ENCODE data around the gene ARHGAP28.

The ARHGAP28 gene

DNA sequence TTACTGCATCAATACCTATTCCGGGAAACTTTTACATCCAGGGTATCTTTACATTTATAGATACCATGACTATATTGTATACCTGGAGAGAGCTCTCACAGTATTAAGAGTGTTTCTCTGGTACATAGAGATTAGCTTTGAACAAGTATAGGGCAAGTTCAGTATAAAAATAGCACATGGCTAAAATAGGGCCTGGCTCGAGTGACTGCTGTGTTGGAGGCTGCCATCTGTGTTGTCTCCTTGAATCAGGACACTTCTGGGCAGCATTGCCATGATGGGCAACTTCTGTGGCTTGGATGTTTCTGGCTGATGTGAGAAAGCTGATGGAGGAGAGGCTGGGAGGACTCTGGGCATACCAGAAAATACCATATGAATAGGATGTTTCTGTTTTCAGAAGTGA is 18.7 kb downstream of the ARHGAP28 start:
- DNase-seq: no peak
- WGBS: 80% methylated on average over 1 of the region's 2 CpGs
- H2BK120ac ChIP-seq (ENCODE audit: low read depth, low read length): no peak overlapping the region

GRCh38 chr18:6750411-6750810 is 20.9 kb downstream of the ARHGAP28 start:
- Histone ChIP-seq H3K18ac (ENCODE audit: low read depth in 1 of 2, low read length in 2 of 2) (no peak overlapping the region), H3K4me3 (ENCODE audit: insufficient read depth in 1 of 2, low read depth in 1 of 2, low read length in 2 of 2) (no peak overlapping the region), H2AK5ac (ENCODE audit: low read length, severe bottlenecking) (peak overlapping the region; percentile 95), H2BK12ac (ENCODE audit: low read length in 2 of 2) (no peak overlapping the region), H3K27ac (ENCODE audit: low read length, poor library complexity, severe bottlenecking) (no peak overlapping the region), H3K4ac (ENCODE audit: low read depth in 1 of 2, low read length in 2 of 2) (no peak overlapping the region), H4K91ac (ENCODE audit: low read length) (no peak overlapping the region), H3K79me1 (replicated peaks; ENCODE audit: low read length, poor library complexity, severe bottlenecking) (peaks cover 3% of the 10 kb centered on the region), H2AFZ (ENCODE audit: low read depth, low read length) (no peak overlapping the region), H3K4me1 (ENCODE audit: control insufficient read depth, insufficient read depth, low read depth, low read length) (peaks cover 10% of the 10 kb centered on the region), H3K9me3 (ENCODE audit: control insufficient read depth, low read length) (peaks cover 8% of the 10 kb centered on the region), H4K8ac (ENCODE audit: low read length) (no peak overlapping the region), H2BK120ac (ENCODE audit: low read depth, low read length) (no peak overlapping the region), H3K14ac (ENCODE audit: low read length in 2 of 2) (no peak overlapping the region), H3K27me3 (ENCODE audit: control insufficient read depth in 1 of 2, insufficient read depth in 1 of 2, low read length in 2 of 2) (no peaks in the 10 kb centered on the region), H3K36me3 (ENCODE audit: control insufficient read depth in 1 of 2, insufficient read depth in 2 of 2, low read depth in 1 of 2, low read length in 2 of 2) (no peaks in the 10 kb centered on the region), H3K23ac (ENCODE audit: low read length in 2 of 2) (no peak overlapping the region), H3K9ac (ENCODE audit: low read length) (peak overlapping the region; percentile 74), H3K4me2 (ENCODE audit: low read length, poor library complexity, severe bottlenecking) (no peak overlapping the region), H2BK15ac (ENCODE audit: low read depth, poor library complexity, severe bottlenecking) (no peak overlapping the region), H2BK5ac (ENCODE audit: low read depth, low read length, poor library complexity, severe bottlenecking) (no peak overlapping the region)
- no peak for DNase-seq
- WGBS: 100% methylated on average over 1 of the region's 1 CpG

More for the DNA sequence above, 18.7 kb downstream of the ARHGAP28 start:
- Histone ChIP-seq H2BK12ac (ENCODE audit: low read length in 2 of 2) (no peak overlapping the region), H3K4me3 (ENCODE audit: insufficient read depth in 1 of 2, low read depth in 1 of 2, low read length in 2 of 2) (no peak overlapping the region), H3K4me2 (ENCODE audit: low read length, poor library complexity, severe bottlenecking) (no peak overlapping the region), H3K79me1 (replicated peaks; ENCODE audit: low read length, poor library complexity, severe bottlenecking) (peaks cover 3% of the 10 kb centered on the region), H2AK5ac (ENCODE audit: low read length, severe bottlenecking) (peak overlapping the region; percentile 19), H2BK5ac (ENCODE audit: low read depth, low read length, poor library complexity, severe bottlenecking) (no peak overlapping the region), H3K9ac (ENCODE audit: low read length) (no peak overlapping the region), H3K27me3 (ENCODE audit: control insufficient read depth in 1 of 2, insufficient read depth in 1 of 2, low read length in 2 of 2) (no peaks in the 10 kb centered on the region), H4K91ac (ENCODE audit: low read length) (no peak overlapping the region), H3K4ac (ENCODE audit: low read depth in 1 of 2, low read length in 2 of 2) (no peak overlapping the region), H3K18ac (ENCODE audit: low read depth in 1 of 2, low read length in 2 of 2) (peak overlapping the region in 1 of 2 experiments; percentile 37), H4K8ac (ENCODE audit: low read length) (no peak overlapping the region), H3K9me3 (ENCODE audit: control insufficient read depth, low read length) (peaks cover 8% of the 10 kb centered on the region), H3K14ac (ENCODE audit: low read length in 2 of 2) (no peak overlapping the region), H3K36me3 (ENCODE audit: control insufficient read depth in 1 of 2, insufficient read depth in 2 of 2, low read depth in 1 of 2, low read length in 2 of 2) (no peaks in the 10 kb centered on the region), H3K4me1 (ENCODE audit: control insufficient read depth, insufficient read depth, low read depth, low read length) (peaks cover 10% of the 10 kb centered on the region), H3K23ac (ENCODE audit: low read length in 2 of 2) (no peak overlapping the region), H2AFZ (ENCODE audit: low read depth, low read length) (no peak overlapping the region), H3K27ac (ENCODE audit: low read length, poor library complexity, severe bottlenecking) (peak overlapping the region; percentile 61), H2BK15ac (ENCODE audit: low read depth, poor library complexity, severe bottlenecking) (no peak overlapping the region)

DNA sequence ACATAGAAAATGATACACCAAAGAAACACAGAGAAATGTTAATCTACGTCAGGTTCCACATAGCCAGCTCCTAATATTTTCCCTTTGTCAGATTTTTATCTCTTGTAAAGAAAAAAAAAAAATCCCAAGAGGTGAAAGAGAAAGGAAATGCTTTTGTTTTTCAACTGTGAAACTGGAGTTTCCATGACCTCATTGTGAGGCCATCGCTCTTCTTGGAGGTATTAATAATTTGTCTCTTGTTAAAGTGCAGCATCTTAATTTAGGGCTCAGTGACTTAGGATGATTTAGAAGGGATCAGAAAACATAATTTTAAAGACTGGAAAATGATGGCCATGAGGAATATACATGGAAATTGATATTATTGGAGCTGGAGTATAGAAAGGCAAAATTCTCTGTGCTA is 21.7 kb downstream of the ARHGAP28 start:
- Histone ChIP-seq H2BK12ac (ENCODE audit: low read length in 2 of 2) (no peak overlapping the region), H3K36me3 (ENCODE audit: control insufficient read depth in 1 of 2, insufficient read depth in 2 of 2, low read depth in 1 of 2, low read length in 2 of 2) (no peaks in the 10 kb centered on the region), H3K18ac (ENCODE audit: low read depth in 1 of 2, low read length in 2 of 2) (no peak overlapping the region), H3K27me3 (ENCODE audit: control insufficient read depth in 1 of 2, insufficient read depth in 1 of 2, low read length in 2 of 2) (no peaks in the 10 kb centered on the region), H2BK5ac (ENCODE audit: low read depth, low read length, poor library complexity, severe bottlenecking) (no peak overlapping the region), H3K79me1 (replicated peaks; ENCODE audit: low read length, poor library complexity, severe bottlenecking) (peaks cover 3% of the 10 kb centered on the region), H2AFZ (ENCODE audit: low read depth, low read length) (no peak overlapping the region), H2BK120ac (ENCODE audit: low read depth, low read length) (no peak overlapping the region), H3K23ac (ENCODE audit: low read length in 2 of 2) (no peak overlapping the region), H3K4ac (ENCODE audit: low read depth in 1 of 2, low read length in 2 of 2) (no peak overlapping the region), H3K4me2 (ENCODE audit: low read length, poor library complexity, severe bottlenecking) (no peak overlapping the region), H4K8ac (ENCODE audit: low read length) (no peak overlapping the region), H2AK5ac (ENCODE audit: low read length, severe bottlenecking) (peak overlapping the region; percentile 33), H2BK15ac (ENCODE audit: low read depth, poor library complexity, severe bottlenecking) (no peak overlapping the region), H3K27ac (ENCODE audit: low read length, poor library complexity, severe bottlenecking) (no peak overlapping the region), H3K4me3 (ENCODE audit: insufficient read depth in 1 of 2, low read depth in 1 of 2, low read length in 2 of 2) (peak overlapping the region in 1 of 2 experiments; percentile 17), H3K9ac (ENCODE audit: low read length) (peak overlapping the region; percentile 74), H3K14ac (ENCODE audit: low read length in 2 of 2) (no peak overlapping the region), H4K91ac (ENCODE audit: low read length) (no peak overlapping the region), H3K4me1 (ENCODE audit: control insufficient read depth, insufficient read depth, low read depth, low read length) (peaks cover 7% of the 10 kb centered on the region), H3K9me3 (ENCODE audit: control insufficient read depth, low read length) (peaks cover 8% of the 10 kb centered on the region)
- WGBS: 87% methylated on average over 1 of the region's 2 CpGs
- DNase-seq: no peak

- peak overlapping the region in 1 of 2 experiments; percentile 34 for H3K18ac ChIP-seq (ENCODE audit: low read depth in 1 of 2, low read length in 2 of 2)
- H3K79me1 ChIP-seq (replicated peaks; ENCODE audit: low read length, poor library complexity, severe bottlenecking): peaks cover 5% of the 10 kb centered on the region
- peaks cover 7% of the 10 kb centered on the region for H3K4me1 ChIP-seq (ENCODE audit: control insufficient read depth, insufficient read depth, low read depth, low read length)
- H4K8ac ChIP-seq (ENCODE audit: low read length): peak overlapping the region; percentile 27
- H2AK5ac ChIP-seq (ENCODE audit: low read length, severe bottlenecking): no peak overlapping the region
- H3K4me2 ChIP-seq (ENCODE audit: low read length, poor library complexity, severe bottlenecking): no peak overlapping the region
- H2BK120ac ChIP-seq (ENCODE audit: low read depth, low read length): peak overlapping the region; percentile 54
- no peak overlapping the region for H2BK15ac ChIP-seq (ENCODE audit: low read depth, poor library complexity, severe bottlenecking)
- no peak overlapping the region for H3K14ac ChIP-seq (ENCODE audit: low read length in 2 of 2)
- DNase-seq: peak; percentile 84
- H3K4me3 ChIP-seq (ENCODE audit: insufficient read depth in 1 of 2, low read depth in 1 of 2, low read length in 2 of 2): no peak overlapping the region
- H3K9ac ChIP-seq (ENCODE audit: low read length): peak overlapping the region; percentile 74
- peak overlapping the region; percentile 63 for H2AFZ ChIP-seq (ENCODE audit: low read depth, low read length)
- peak overlapping the region; percentile 71 to 93 for H2BK12ac ChIP-seq (ENCODE audit: low read length in 2 of 2)
- no peak overlapping the region for H4K91ac ChIP-seq (ENCODE audit: low read length)
- no peak overlapping the region for H3K23ac ChIP-seq (ENCODE audit: low read length in 2 of 2)
- H3K27ac ChIP-seq (ENCODE audit: low read length, poor library complexity, severe bottlenecking): peak overlapping the region; percentile 81
- WGBS: 34% methylated on average over 5 of the region's 6 CpGs
- H2BK5ac ChIP-seq (ENCODE audit: low read depth, low read length, poor library complexity, severe bottlenecking): no peak overlapping the region
- peak overlapping the region in 1 of 2 experiments; percentile 51 for H3K4ac ChIP-seq (ENCODE audit: low read depth in 1 of 2, low read length in 2 of 2)
- H3K9me3 ChIP-seq (ENCODE audit: control insufficient read depth, low read length): peaks cover 8% of the 10 kb centered on the region
- no peaks in the 10 kb centered on the region for H3K36me3 ChIP-seq (ENCODE audit: control insufficient read depth in 1 of 2, insufficient read depth in 2 of 2, low read depth in 1 of 2, low read length in 2 of 2)
- no peaks in the 10 kb centered on the region for H3K27me3 ChIP-seq (ENCODE audit: control insufficient read depth in 1 of 2, insufficient read depth in 1 of 2, low read length in 2 of 2)
Measured at GRCh38 chr18:6752202-6752860, 22.8 kb downstream of the ARHGAP28 start.
